Spleen (tissue), 11 donors: ENCODE measurements around the gene LEP. TPM values are rescaled to one million over a fixed set of nuclear protein-coding genes. Genes with fewer than 3 reads are reported as not detected.

Experiments
- DNase-seq: peaks from one replicate; pipeline ENCODE4 v3.0.0-alpha.2; 2020
- H3K27ac ChIP-seq, 8 donors: fragments of 200-600 bp; sonication (generic) in 7 of 8; 1 replicate in 4 of 8; 2 replicates in 4 of 8; pipeline versions ENCODE4 v1.5.0 to v1.8.0; 2016 to 2021; ENCODE audit warnings: inconsistent platforms in 4 of 8, mild to moderate bottlenecking in 4 of 8, moderate library complexity in 1 of 8
- H3K27me3 ChIP-seq, 7 donors: fragments of 200-600 bp; sonication (generic) in 6 of 7; replicated peaks in 1 of 7; 1 replicate in 4 of 7; 2 replicates in 3 of 7; pipeline versions ENCODE4 v1.5.0 to v1.8.0; 2016 to 2021; ENCODE audit warnings: inconsistent platforms in 3 of 7, mild to moderate bottlenecking in 1 of 7
- H3K36me3 ChIP-seq, 6 donors: fragments of 200-600 bp; sonication (generic) in 5 of 6; 1 replicate in 4 of 6; 2 replicates in 2 of 6; pipeline versions ENCODE4 v1.5.0 to v1.8.0; 2016 to 2021; ENCODE audit warnings: inconsistent platforms in 2 of 6
- H3K4me1 ChIP-seq, 6 donors: fragments of 200-600 bp; sonication (generic) in 5 of 6; 1 replicate in 3 of 6; 2 replicates in 3 of 6; pipeline versions ENCODE4 v1.5.0 to v1.8.0; 2016 to 2021; ENCODE audit warnings: inconsistent platforms in 3 of 6
- H3K4me3 ChIP-seq, 8 donors: fragments of 200-600 bp; sonication (generic) in 7 of 8; 1 replicate in 4 of 8; 2 replicates in 4 of 8; pipeline versions ENCODE4 v1.5.0 to v1.8.0; 2016 to 2021; ENCODE audit warnings: inconsistent platforms in 4 of 8, mild to moderate bottlenecking in 4 of 8, moderate library complexity in 2 of 8
- H3K9me3 ChIP-seq, 8 donors: fragments of 200-600 bp; sonication (generic) in 7 of 8; 1 replicate in 4 of 8; 2 replicates in 4 of 8; pipeline versions ENCODE4 v1.5.0 to v1.8.0; 2016 to 2021; ENCODE audit warnings: inconsistent platforms in 4 of 8
- POLR2A ChIP-seq, 3 donors: fragments of 450-650 bp; IDR thresholded peaks; one replicate each; pipeline ENCODE4 v1.5.1; 2017; ENCODE audit warnings: antibody characterized with exemption in 3 of 3, mild to moderate bottlenecking in 1 of 3
- POLR2AphosphoS5 ChIP-seq, 3 donors: sonication (generic); formaldehyde crosslinking; IDR thresholded peaks; one replicate each; pipeline ENCODE4 v1.5.1; 2017; ENCODE audit warnings: antibody characterized with exemption in 3 of 3
- WGBS, 5 donors: extraction: QIAGEN DNeasy Blood & Tissue Kit in 3 of 5; methylation state at CpG; one replicate each; pipeline versions ENCODE4 v1.1.5 to v1.1.7; 2013 to 2018; 5-methylcytosine and 5-hydroxymethylcytosine counted together
- intact Hi-C: fragments of 100-400 bp; cut with DNase I; formaldehyde crosslinking; loops from one replicate; pipeline ENCODE4 v1.15.0; 2023; ENCODE audit warnings: low total_unique reads
- polyA plus RNA-seq, 3 donors: library from polyadenylated mRNA; stranded (reverse); fragments of 200-250 nt; gene quantifications; one replicate each; pipeline ENCODE4 v1.2.1, GENCODE V29; 2013
- total RNA-seq, 7 donors: library from RNA; depleted of rRNA in 3 of 7; stranded (reverse); fragments of >200 nt in 3 of 7; fragmentation: NEBNext Ultra II Directional in 4 of 7; extraction: Animal tissue kit (Norgen Biotek cat#: 25700) in 4 of 7; gene quantifications; one replicate each; pipeline versions ENCODE4 v1.1.0 to v1.2.1, GENCODE V29; 2016 to 2021
- TF ChIP-seq, protein P1 (sequence below), 11 experiments: fragments of 200-600 bp in 7 of 11; fragments of 450-650 bp in 4 of 11; sonication (generic) in 4 of 11; IDR thresholded peaks in 8 of 11; conservative IDR thresholded peaks in 3 of 11; 1 replicate in 7 of 11; 2 replicates in 4 of 11; pipeline versions ENCODE4 v1.4.0 to v1.8.0; 2016 to 2021; ENCODE audit warnings: antibody characterized with exemption in 11 of 11, inconsistent platforms in 4 of 11, mild to moderate bottlenecking in 1 of 11
- donor health status: healthy with polysubstance abuse.
- donor health status: DM: no; HTN: no; CAD: no; lungs with moderate emphysema.
- donor health status: DM: no; HTN: no; CAD: no.
- donor health status: Bipolar disorder and iron deficiency.
- donor health status: healthy.
- donor health status: DM: no; HTN: no; CAD: no.
- donor health status: DM: yes; HTN: yes; CAD: no.

The LEP gene
- total and polyA plus RNA-seq, 10 donors = 0.06 to 0.44 (median 0.13) TPM; not detected in 5

DNA sequence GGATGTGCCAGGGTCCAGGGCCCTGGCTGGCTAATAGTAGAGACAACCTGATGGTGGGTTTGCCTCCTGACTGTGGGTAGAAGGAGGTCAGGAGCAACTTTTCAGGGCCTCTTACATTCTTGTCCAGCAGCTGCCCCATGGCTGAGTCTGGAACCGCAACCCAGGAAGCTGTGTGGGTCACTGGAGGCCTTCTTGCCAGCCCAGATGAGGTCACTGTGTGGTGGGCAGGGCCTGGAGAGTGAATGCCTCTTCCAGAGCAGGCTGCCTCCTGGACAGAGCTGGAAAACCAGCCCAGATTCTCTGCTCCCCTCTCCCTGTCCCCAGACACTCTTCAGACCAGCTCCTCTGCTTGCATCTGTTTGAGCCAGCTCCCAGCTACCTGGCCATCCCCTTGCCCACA is 43.5 kb upstream of the LEP start:
- Histone ChIP-seq H3K27ac (no peak overlapping the region), H3K36me3 (no peaks in the 10 kb centered on the region), H3K4me3 (no peak overlapping the region), H3K9me3 (peaks cover 4 to 32% (median 27%) of the 10 kb centered on the region in 8 donors), H3K27me3 (peaks cover 4 to 39% (median 19%) of the 10 kb centered on the region in 7 donors), H3K4me1 (peaks cover 8 to 16% (median 12%) of the 10 kb centered on the region in 6 donors)
- TF ChIP-seq POLR2AphosphoS5 (IDR thresholded peaks at IDR 0.05) (no peak), POLR2A (IDR thresholded peaks at IDR 0.05) (no peak)
- TF ChIP-seq, protein P1, sequence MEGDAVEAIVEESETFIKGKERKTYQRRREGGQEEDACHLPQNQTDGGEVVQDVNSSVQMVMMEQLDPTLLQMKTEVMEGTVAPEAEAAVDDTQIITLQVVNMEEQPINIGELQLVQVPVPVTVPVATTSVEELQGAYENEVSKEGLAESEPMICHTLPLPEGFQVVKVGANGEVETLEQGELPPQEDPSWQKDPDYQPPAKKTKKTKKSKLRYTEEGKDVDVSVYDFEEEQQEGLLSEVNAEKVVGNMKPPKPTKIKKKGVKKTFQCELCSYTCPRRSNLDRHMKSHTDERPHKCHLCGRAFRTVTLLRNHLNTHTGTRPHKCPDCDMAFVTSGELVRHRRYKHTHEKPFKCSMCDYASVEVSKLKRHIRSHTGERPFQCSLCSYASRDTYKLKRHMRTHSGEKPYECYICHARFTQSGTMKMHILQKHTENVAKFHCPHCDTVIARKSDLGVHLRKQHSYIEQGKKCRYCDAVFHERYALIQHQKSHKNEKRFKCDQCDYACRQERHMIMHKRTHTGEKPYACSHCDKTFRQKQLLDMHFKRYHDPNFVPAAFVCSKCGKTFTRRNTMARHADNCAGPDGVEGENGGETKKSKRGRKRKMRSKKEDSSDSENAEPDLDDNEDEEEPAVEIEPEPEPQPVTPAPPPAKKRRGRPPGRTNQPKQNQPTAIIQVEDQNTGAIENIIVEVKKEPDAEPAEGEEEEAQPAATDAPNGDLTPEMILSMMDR (IDR thresholded peaks at IDR 0.05 in 8 of 11, conservative IDR thresholded peaks at IDR 0.05 in 3 of 11) = no peak
- intact Hi-C loops = no loop called here
- DNase-seq = no peak
- WGBS, 5 donors = 80 to 100% (median 98%) methylated on average over 1 of the region's 1 CpG

DNA sequence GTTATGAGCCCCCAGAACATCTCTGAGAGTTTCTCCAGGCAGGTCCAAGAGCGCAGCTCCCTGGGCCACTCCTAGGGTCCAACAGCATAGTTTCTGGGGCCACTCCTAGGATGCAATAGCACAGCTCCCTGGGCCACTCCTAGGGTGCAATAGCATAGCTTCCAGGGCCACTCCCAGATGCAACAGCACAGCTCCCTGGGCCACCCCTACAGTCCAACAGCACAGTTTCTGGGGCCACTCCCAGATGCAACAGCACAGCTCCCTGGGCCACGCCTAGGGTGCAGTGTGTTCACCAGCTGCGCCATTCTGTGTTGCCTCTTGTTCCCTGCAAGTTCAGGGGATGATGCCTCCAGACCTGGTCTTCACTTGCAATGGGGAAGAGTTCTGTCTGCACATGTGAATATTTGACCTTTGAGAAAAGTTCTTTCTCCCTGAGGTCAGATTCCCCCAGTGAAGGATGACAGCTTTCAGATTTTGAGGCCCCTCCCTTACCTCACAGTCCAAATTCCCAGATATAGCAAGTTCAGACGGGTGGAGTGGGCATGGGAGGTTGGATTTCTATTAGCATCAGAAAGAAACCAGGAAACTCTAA is 43.0 kb upstream of the LEP start:
- Histone ChIP-seq H3K4me3 (no peak overlapping the region), H3K9me3 (peaks cover 4 to 32% (median 27%) of the 10 kb centered on the region in 8 donors), H3K27ac (no peak overlapping the region), H3K27me3 (peaks cover 4 to 39% (median 21%) of the 10 kb centered on the region in 7 donors), H3K36me3 (no peaks in the 10 kb centered on the region), H3K4me1 (peaks cover 8 to 16% (median 12%) of the 10 kb centered on the region in 6 donors)
- 89 to 95% (median 93%) methylated on average over 4 of the region's 4 CpGs for WGBS, 5 donors
- intact Hi-C loops = no loop called here
- no peak for DNase-seq
- TF ChIP-seq POLR2AphosphoS5 (IDR thresholded peaks at IDR 0.05) (no peak), POLR2A (IDR thresholded peaks at IDR 0.05) (no peak)
- TF ChIP-seq, protein P1 (IDR thresholded peaks at IDR 0.05 in 8 of 11, conservative IDR thresholded peaks at IDR 0.05 in 3 of 11) = no peak

DNA sequence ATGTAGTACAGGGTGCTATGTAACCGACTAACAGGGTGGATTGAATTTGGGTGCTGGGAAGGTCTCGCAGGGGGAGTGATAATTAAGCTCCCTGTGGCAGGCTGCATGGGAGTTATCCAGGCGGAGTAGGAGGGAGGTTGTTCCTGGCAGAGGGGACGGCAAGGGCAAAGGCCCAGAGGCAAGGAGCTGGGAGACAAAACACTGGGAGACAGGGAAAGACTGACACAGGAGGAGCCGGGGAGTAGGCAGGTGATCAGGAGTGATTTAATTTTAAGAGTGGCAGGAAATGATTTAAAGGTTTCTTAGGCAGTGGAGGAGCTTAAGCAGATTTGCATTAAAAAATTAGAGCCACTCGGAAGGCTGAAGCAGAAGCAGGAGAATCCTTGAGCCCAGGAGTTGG is 40.7 kb upstream of the LEP start:
- H3K4me3 ChIP-seq = no peak overlapping the region
- DNase-seq = no peak

More for the DNA sequence above, 40.7 kb upstream of the LEP start:
- peaks cover 4 to 47% (median 27%) of the 10 kb centered on the region in 7 donors for H3K27me3 ChIP-seq
- WGBS, 5 donors = 85 to 91% (median 88%) methylated on average over 6 of the region's 6 CpGs
- no peaks in the 10 kb centered on the region for H3K36me3 ChIP-seq
- intact Hi-C loops = loop anchor here (10.0 kb wide), 1 partner anchor 616 kb away; the partner anchor contains the start of genes ARF5 and GCC1
- H3K9me3 ChIP-seq = peaks cover 0 to 13% (median 11%) of the 10 kb centered on the region in 8 donors
- no peak overlapping the region for H3K27ac ChIP-seq
- TF ChIP-seq POLR2AphosphoS5 (IDR thresholded peaks at IDR 0.05) (no peak), POLR2A (IDR thresholded peaks at IDR 0.05) (no peak)
- TF ChIP-seq, protein P1 (IDR thresholded peaks at IDR 0.05 in 8 of 11, conservative IDR thresholded peaks at IDR 0.05 in 3 of 11) = no peak
- peaks cover 8 to 16% (median 12%) of the 10 kb centered on the region in 6 donors for H3K4me1 ChIP-seq
